Stimulated activated naive CD8-positive, alpha-beta T cell treated with anti-CD3 and anti-CD28 coated beads, Interleukin-15, amount 100 ng/mL, for 72 hours (primary cell): ENCODE data around the gene PRDM13.
"Not testable (repeated sequence)": the region's sequence is repeated elsewhere in the genome, so short reads cannot be mapped to it uniquely, and the experiment has no call there.

Experiments
- ATAC-seq: fragments of 150-1000 bp; cut with Tn5 transposase; 2 replicates; pipeline ENCODE4 v1.10.0; 2021; ENCODE audit warnings: mild to moderate bottlenecking, moderate library complexity
- DNase-seq, 2 donors: peaks; one replicate each; pipeline ENCODE4 v3.0.0; 2021 to 2022
- H3K27ac Mint-ChIP-seq, 2 donors: one replicate each; pipeline ENCODE4 v1.8.0; 2022; ENCODE audit warnings: mild to moderate bottlenecking in 2 of 2, mixed read lengths in 2 of 2, moderate library complexity in 2 of 2
- H3K27me3 Mint-ChIP-seq: one replicate; pipeline ENCODE4 v1.8.0; 2022; ENCODE audit warnings: mixed read lengths
- H3K4me1 Mint-ChIP-seq: one replicate; pipeline ENCODE4 v1.8.0; 2022; ENCODE audit warnings: mild to moderate bottlenecking, mixed read lengths
- H3K4me3 Mint-ChIP-seq, 2 donors: one replicate each; pipeline ENCODE4 v1.8.0; 2022; ENCODE audit warnings: mild to moderate bottlenecking in 2 of 2, mixed read lengths in 2 of 2, moderate library complexity in 1 of 2
- H3K9me3 Mint-ChIP-seq, 2 donors: one replicate each; pipeline ENCODE4 v1.8.0; 2022; ENCODE audit warnings: mixed read lengths in 2 of 2

Gene PRDM13

GRCh38 chr6:99611148-99611547 is 4.5 kb downstream of the PRDM13 start:
- ATAC-seq = peak; percentile 60
- Mint-ChIP-seq H3K4me3 (peak overlapping the region in 1 of 2 donors; percentile 49), H3K27me3 (peaks cover 88% of the 10 kb centered on the region), H3K27ac (peak overlapping the region in 1 of 2 donors; percentile 52), H3K9me3 (no peaks in the 10 kb centered on the region), H3K4me1 (peaks cover 64% of the 10 kb centered on the region)
- peak in 1 of 2 donors; percentile 46 for DNase-seq

DNA sequence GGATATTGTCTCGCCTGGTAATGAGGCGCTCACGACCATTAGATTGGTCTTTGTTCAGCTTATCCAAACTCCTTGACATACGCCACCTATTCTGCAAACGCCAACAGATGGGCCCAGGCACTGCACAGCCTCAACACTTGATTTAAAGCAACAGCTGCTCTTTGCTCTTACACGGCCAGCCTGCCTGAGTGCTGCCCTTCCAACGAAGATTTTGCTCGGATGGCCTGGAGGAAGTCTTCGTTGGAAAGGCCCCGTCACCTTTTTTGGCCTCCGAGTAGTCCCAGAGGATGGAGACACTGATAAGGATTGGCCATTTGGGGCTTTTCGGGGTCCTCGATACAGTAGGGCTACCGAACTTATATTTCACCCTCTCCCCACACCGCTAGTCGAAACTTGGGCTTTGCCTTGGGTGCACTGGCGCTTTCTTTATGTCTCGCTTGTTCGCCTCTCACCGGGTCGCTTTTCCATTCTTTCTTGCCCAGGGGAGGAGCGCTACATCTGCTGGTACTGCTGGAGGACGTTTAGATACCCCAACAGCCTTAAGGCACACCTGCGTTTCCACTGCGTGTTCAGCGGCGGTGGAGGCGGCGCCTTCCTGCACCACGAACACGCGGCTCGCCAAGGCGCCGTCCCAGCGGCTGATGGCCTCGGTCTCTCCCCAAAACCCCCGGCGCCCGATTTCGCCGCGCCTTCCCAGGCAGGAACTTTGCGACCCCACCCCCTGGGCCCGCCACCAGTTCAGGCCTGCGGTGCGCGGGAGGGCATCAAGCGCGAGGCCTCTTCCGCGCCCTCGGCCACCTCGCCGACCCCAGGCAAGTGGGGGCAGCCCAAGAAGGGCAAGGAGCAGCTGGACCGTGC is 6.1 kb downstream of the PRDM13 start:
- peak overlapping the region; percentile 75 to 83 for H3K4me3 Mint-ChIP-seq
- no peak overlapping the region for H3K27ac Mint-ChIP-seq
- H3K9me3 Mint-ChIP-seq = no peaks in the 10 kb centered on the region
- ATAC-seq (peak; percentile 21), DNase-seq (peak in 1 of 2 donors; percentile 9)
- peaks cover 55% of the 10 kb centered on the region for H3K4me1 Mint-ChIP-seq
- H3K27me3 Mint-ChIP-seq = peaks cover 88% of the 10 kb centered on the region

- peak in 1 of 2 donors; percentile 63 for DNase-seq
- peak overlapping the region; percentile 75 to 83 for H3K4me3 Mint-ChIP-seq
- ATAC-seq = peak; percentile 83
- H3K9me3 Mint-ChIP-seq = peaks cover 4% of the 10 kb centered on the region in 2 donors
- H3K27ac Mint-ChIP-seq = no peak overlapping the region
- H3K27me3 Mint-ChIP-seq = peaks cover 88% of the 10 kb centered on the region
- peaks cover 52% of the 10 kb centered on the region for H3K4me1 Mint-ChIP-seq
These were observed 6.7 kb downstream of the PRDM13 start for GRCh38 chr6:99613409-99613704.

GRCh38 chr6:99613705-99614429 is 7.2 kb downstream of the PRDM13 start:
- peaks cover 51% of the 10 kb centered on the region for H3K4me1 Mint-ChIP-seq
- peak; percentile 83 for ATAC-seq
- DNase-seq = peak in 1 of 2 donors; percentile 52
- no peak overlapping the region for H3K27ac Mint-ChIP-seq
- H3K4me3 Mint-ChIP-seq = peak overlapping the region; percentile 75 to 83
- H3K27me3 Mint-ChIP-seq = peaks cover 88% of the 10 kb centered on the region
- peaks cover 5 to 7% of the 10 kb centered on the region in 2 donors for H3K9me3 Mint-ChIP-seq

DNA sequence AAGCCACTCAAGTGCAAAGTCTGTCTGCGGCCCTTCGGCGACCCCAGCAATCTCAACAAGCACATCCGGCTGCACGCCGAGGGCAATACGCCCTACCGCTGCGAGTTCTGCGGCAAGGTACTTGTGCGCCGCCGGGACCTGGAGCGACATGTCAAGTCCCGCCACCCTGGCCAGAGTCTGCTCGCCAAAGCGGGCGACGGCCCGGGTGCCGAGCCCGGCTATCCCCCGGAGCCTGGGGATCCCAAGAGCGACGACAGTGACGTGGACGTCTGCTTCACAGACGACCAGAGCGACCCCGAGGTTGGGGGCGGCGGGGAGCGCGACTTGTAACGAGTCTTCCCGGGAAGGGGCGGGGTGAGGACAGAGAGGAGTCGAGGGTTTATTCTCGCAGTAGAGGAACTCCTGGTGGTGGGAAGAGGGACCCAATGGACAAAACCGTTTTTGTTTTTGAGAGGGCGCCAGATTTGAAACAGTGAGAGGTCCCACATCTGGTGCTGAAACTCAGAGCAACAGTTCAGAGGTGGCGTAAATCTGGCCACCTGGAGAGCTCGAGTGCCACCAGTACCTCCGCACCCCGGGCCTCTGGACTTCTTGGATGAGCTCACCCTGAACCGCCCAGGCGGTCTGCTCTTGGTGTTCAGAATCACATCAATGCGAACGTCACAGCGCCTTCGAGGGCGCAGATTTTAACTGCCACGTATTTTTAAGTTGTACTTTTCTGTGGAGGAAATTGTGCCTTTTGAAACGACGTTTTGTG is 8.0 kb downstream of the PRDM13 start:
- ATAC-seq (peak; percentile 6), DNase-seq (peak in 1 of 2 donors; percentile 26)
- peak overlapping the region; percentile 75 to 83 for H3K4me3 Mint-ChIP-seq
- peak overlapping the region in 1 of 2 donors; percentile 80 for H3K27ac Mint-ChIP-seq
- peaks cover 50% of the 10 kb centered on the region for H3K4me1 Mint-ChIP-seq
- peaks cover 88% of the 10 kb centered on the region for H3K27me3 Mint-ChIP-seq
- peaks cover 5 to 7% of the 10 kb centered on the region in 2 donors for H3K9me3 Mint-ChIP-seq

GRCh38 chr6:99617131-99617530 is 10.5 kb downstream of the PRDM13 start:
- DNase-seq (no peak), ATAC-seq (no peak)
- peaks cover 29% of the 10 kb centered on the region for H3K4me1 Mint-ChIP-seq
- H3K27ac Mint-ChIP-seq = no peak overlapping the region
- H3K9me3 Mint-ChIP-seq = peaks cover 5 to 7% of the 10 kb centered on the region in 2 donors
- no peak overlapping the region for H3K4me3 Mint-ChIP-seq
- peaks cover 99% of the 10 kb centered on the region for H3K27me3 Mint-ChIP-seq

DNA sequence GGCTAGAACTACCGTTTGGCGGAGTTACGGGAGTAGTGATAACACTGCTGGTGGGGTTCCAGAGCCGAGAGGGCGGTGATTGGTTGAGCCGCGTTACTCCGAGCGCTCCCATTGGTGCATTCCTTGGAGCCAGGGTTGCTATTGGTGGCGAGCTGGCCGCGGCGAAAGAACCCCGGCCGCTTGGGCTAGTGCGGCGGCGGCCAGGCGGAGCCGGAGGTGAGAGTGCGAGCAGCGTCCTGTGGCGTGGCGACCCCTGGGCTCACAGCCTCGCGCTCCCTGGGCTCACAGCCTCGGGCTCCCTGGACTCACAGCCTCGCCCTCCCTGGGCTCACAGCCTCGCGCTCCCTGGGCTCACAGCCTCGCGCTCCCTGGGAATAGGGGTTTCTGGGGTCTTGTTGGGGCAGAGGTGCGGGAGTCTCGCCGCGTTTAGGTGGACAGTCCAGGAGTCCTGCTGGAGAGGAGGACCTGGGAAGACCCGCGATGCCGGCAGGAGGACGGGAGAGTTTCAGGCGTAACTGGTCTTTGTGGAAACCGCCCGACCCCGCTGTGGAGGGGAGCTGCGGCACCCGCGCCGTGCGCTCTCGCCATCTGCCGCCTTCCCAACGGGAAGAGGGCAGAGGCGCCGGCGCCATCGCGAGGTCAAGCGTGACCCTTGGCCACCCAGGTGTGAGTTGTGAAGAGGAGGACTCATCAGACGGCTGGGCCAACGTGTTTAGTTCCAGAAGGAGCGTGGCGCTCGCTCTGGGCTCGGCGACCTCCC is 12.2 kb downstream of the PRDM13 start:
- H3K4me3 Mint-ChIP-seq = peak overlapping the region in 1 of 2 donors; percentile 26
- H3K27me3 Mint-ChIP-seq = peaks cover 99% of the 10 kb centered on the region
- no peak for ATAC-seq
- DNase-seq = no peak
- H3K4me1 Mint-ChIP-seq = peaks cover 23% of the 10 kb centered on the region
- peaks cover 5 to 7% of the 10 kb centered on the region in 2 donors for H3K9me3 Mint-ChIP-seq
- H3K27ac Mint-ChIP-seq = no peak overlapping the region

DNA sequence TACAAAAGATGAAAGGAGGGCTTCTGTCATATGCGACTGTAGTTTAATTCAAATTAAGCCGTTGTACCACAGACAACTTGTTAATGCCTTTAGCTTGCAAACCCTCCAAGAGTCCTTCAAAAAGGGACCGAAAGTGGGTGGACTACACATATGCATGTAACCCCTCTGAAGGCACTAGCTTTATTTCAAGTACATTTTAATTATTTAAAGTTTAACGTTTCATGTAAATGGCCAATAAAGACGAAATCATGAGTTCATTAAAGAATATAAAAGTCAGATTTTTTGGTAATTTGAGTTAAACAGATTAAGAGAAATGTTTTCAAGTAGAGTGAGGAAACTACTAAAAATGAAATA is 12.8 kb downstream of the PRDM13 start:
- Mint-ChIP-seq H3K4me3 (no peak overlapping the region), H3K4me1 (peaks cover 17% of the 10 kb centered on the region), H3K9me3 (peaks cover 5 to 7% of the 10 kb centered on the region in 2 donors), H3K27me3 (peaks cover 99% of the 10 kb centered on the region), H3K27ac (no peak overlapping the region)
- ATAC-seq (no peak), DNase-seq (no peak)

DNA sequence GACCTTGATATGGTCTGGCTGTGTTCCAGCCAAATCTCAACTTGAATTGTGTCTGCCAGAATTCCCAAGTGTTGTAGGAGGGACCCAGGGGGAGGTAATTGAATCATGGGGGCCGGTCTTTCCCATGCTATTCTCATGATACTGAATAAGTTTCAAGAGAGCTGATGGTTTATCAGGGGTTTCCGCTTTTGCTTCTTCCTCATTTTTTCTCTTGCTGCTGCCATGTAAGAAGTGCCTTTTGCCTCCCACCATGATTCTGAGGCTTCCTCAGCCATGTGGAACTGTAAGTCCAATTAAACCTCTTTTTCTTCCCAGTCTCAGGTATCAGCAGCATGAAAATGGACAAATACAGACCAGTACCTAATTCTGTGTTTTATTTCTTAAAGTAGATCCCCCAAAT is 15.4 kb downstream of the PRDM13 start:
- H3K27me3 Mint-ChIP-seq = peaks cover 90% of the 10 kb centered on the region
- not testable (repeated sequence) for H3K4me3 Mint-ChIP-seq, H3K27ac Mint-ChIP-seq, H3K9me3 Mint-ChIP-seq, ATAC-seq, DNase-seq
- peaks cover 10% of the 10 kb centered on the region for H3K4me1 Mint-ChIP-seq

GRCh38 chr6:99629293-99629692 is 22.7 kb downstream of the PRDM13 start:
- H3K9me3 Mint-ChIP-seq = no peaks in the 10 kb centered on the region
- no peak overlapping the region for H3K4me3 Mint-ChIP-seq
- peaks cover 51% of the 10 kb centered on the region for H3K27me3 Mint-ChIP-seq
- no peak for ATAC-seq
- H3K27ac Mint-ChIP-seq = no peak overlapping the region
- H3K4me1 Mint-ChIP-seq = no peaks in the 10 kb centered on the region
- no peak for DNase-seq

- Mint-ChIP-seq H3K9me3 (peaks cover 15 to 22% of the 10 kb centered on the region in 2 donors), H3K27me3 (peaks cover 23% of the 10 kb centered on the region), H3K4me3 (no peak overlapping the region), H3K27ac (no peak overlapping the region), H3K4me1 (no peaks in the 10 kb centered on the region)
- no peak for ATAC-seq
- DNase-seq = no peak
These were observed 31.0 kb downstream of the PRDM13 start for GRCh38 chr6:99637629-99638028.

- not testable (repeated sequence) for DNase-seq, H3K4me1 Mint-ChIP-seq, ATAC-seq, H3K4me3 Mint-ChIP-seq, H3K27ac Mint-ChIP-seq
- Mint-ChIP-seq H3K27me3 (peaks cover 22% of the 10 kb centered on the region), H3K9me3 (peaks cover 15 to 22% of the 10 kb centered on the region in 2 donors)
These were observed 31.7 kb downstream of the PRDM13 start for GRCh38 chr6:99638358-99638757.

DNA sequence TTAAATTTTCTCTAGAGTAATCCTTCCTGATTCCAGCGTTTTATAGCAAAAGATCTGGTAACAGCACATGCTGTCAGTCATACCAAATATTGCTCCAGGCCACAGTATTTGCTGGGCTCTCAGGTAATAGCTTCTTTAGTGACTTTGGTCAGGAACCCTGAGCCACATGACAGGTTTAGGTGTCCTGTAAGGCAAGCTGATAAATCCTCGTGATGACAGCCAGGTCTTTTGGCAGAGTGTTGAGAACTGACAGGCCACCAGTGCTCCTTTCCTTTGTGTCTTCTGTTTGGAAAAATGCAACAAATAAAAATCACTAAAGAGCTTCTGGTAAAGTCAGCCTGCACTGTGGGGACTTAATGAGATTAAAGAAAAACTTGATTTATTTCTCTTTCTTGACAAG is 34.6 kb downstream of the PRDM13 start:
- ATAC-seq = no peak
- H3K4me1 Mint-ChIP-seq = no peaks in the 10 kb centered on the region
- no peak for DNase-seq
- H3K27me3 Mint-ChIP-seq = peaks cover 44% of the 10 kb centered on the region
- H3K9me3 Mint-ChIP-seq = peaks cover 13 to 21% of the 10 kb centered on the region in 2 donors
- no peak overlapping the region for H3K4me3 Mint-ChIP-seq
- no peak overlapping the region for H3K27ac Mint-ChIP-seq

GRCh38 chr6:99645986-99646385 is 39.4 kb downstream of the PRDM13 start:
- ATAC-seq = no peak
- Mint-ChIP-seq H3K9me3 (no peaks in the 10 kb centered on the region), H3K27ac (no peak overlapping the region), H3K4me1 (no peaks in the 10 kb centered on the region), H3K27me3 (peaks cover 50% of the 10 kb centered on the region), H3K4me3 (no peak overlapping the region)
- no peak for DNase-seq

GRCh38 chr6:99650091-99650571 is 43.5 kb downstream of the PRDM13 start:
- not testable (repeated sequence) for ATAC-seq, H3K27ac Mint-ChIP-seq, H3K4me1 Mint-ChIP-seq, H3K9me3 Mint-ChIP-seq, H3K4me3 Mint-ChIP-seq, DNase-seq
- peaks cover 37% of the 10 kb centered on the region for H3K27me3 Mint-ChIP-seq
